Measurements from ENCODE around the gene PAFAH1B2. TPM values are rescaled to one million over a fixed set of nuclear protein-coding genes. Genes with fewer than 3 reads are reported as not detected.

The PAFAH1B2 gene
- total and polyA plus RNA-seq, 2 of the 8 experiments (the other 6 are each of a cell fraction or from before 2014, with no cell fraction given), result 38.2 to 161 TPM

DNA sequence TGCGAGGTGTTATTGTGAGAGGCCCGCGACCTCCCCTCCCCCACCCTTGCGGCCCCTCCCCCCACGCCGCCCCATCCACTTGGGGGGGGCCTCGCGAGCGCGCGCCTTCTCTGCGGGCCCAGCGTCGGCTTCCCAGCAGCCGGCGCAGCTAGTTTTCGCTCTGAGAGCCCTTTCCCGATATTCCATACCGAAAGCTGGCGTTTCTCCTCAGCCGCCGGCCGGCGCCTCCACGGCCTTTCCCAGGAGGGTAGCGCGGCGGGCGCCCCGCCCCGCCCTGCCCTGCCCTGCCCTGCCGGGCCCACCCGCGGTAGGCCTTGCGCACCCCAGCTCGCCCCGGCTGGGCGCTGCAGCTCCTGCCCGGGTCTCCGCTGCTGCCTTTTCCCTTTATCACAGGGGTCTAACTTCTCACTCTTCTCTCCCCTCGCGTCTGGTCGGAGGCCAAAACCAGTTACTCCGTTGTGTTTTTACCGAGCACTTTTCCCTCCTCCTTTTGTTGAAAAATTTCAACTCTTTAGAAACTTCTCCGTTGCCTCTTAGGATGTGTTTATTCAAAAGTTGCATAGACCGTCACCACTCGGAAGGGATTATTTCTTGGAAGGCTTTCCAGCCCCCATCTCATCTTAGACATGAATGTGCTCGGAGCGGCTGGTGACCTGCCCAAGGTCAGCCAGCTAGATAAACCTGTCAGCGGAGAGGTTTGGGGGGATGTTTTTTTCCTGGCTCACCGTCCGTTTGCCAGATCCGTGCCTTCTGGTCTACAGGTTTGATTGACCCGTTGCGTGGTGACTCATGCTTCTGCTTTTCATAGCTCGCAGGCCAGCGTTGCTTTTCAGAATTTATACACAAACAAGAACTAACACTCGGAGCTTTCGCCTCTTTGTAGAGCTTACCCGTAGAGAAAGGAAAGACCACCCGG is 648 bp downstream of the PAFAH1B2 start (continued):
- TF ChIP-seq BACH1 (IDR thresholded peaks at IDR 0.05; ENCODE audit: low read length) (no peak), SRF (IDR thresholded peaks at IDR 0.05; ENCODE audit: low read depth, low read length) (no peak), MAFK (IDR thresholded peaks at IDR 0.05; ENCODE audit: low read depth, low read length) (no peak), EGR1 (IDR thresholded peaks at IDR 0.05; ENCODE audit: borderline replicate concordance, low read depth, low read length) (no peak), ASH2L (IDR thresholded peaks at IDR 0.05; ENCODE audit: low read length) (peak; percentile 84), JUND (IDR thresholded peaks at IDR 0.05; ENCODE audit: low read length) (no peak), KDM4A (IDR thresholded peaks at IDR 0.05; ENCODE audit: low read depth, low read length, severe bottlenecking) (no peak)

Measured in H1 (cell line).